Measurements from ENCODE around the gene DCAF12L1.

The DCAF12L1 gene

GRCh38 chrX:126552313-126553022 lies at the start of gene DCAF12L1:
Gene DCAF12L1, minus strand, starts transcription at chrX:126552814. Its CDS starts 206 bp downstream, at chrX:126552608.
- DNase-seq (ENCODE audit: low spot score): no peak

GRCh38 chrX:126580877-126581276 lies 28.3 kb upstream of the DCAF12L1 start:
- no peak for DNase-seq (ENCODE audit: low spot score)

GRCh38 chrX:126575911-126576310 lies 23.3 kb upstream of the DCAF12L1 start:
- DNase-seq (ENCODE audit: low spot score): no peak

- DNase-seq (ENCODE audit: low spot score): no peak
Observed at GRCh38 chrX:126557151-126557550, 4.5 kb upstream of the DCAF12L1 start.

GRCh38 chrX:126551725-126552312 lies 795 bp downstream of the DCAF12L1 start:
- DNase-seq (ENCODE audit: low spot score): no peak

GRCh38 chrX:126551306-126551705 lies 1.3 kb downstream of the DCAF12L1 start:
- DNase-seq (ENCODE audit: low spot score): no peak

- no peak for DNase-seq (ENCODE audit: low spot score)
Observed at GRCh38 chrX:126550816-126551215, 1.8 kb downstream of the DCAF12L1 start.

- DNase-seq (ENCODE audit: low spot score): no peak
Observed at GRCh38 chrX:126509923-126510322, 42.7 kb downstream of the DCAF12L1 start.
